NCI-H526 treated with DMSO at 0.1 percent for 48 hours (cell line): ENCODE measurements around the gene LRP2.
"Not testable (repeated sequence)": the region's sequence is repeated elsewhere in the genome, so short reads cannot be mapped to it uniquely, and the experiment has no call there.

Experiments
- DNase-seq: peaks from one replicate; lab custom pipeline; 2025; lab: John Stamatoyannopoulos, UW

Gene LRP2

DNA sequence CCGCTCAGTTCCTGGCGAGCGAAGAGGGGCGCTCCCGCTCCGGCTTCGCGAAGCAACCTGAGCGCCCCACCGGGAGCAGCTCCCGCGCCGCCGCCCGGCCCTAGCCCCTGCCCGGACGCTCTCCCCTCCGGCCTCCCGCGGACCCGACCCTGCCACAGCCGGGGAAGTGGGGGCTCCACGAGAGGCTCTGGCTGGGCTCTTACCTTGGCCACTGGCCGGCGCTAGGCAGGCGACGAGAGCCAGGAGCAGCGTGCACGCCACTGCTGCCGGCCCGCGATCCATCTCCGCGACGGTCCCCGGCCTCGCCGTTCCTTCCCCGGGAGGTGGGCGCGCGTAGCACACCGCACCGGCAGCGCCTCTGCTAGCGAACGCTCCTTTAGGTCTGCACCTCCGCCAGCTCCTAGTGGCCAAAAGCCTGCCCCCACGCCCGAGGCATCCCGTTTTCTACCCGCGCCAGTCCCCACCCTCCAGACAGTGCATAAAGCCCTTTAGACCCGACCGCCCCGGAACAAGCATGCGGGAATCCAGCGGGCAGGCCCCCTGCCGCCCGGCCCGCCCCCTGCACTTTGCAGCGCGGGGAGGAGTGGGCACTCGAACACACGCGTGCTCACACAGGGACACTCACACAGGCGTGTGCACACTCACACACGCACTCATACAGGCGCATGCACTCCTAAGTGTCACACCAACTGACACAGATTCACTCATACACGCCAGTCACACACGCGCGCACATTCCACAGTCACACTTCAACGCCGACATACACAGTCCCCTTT lies at the start of gene LRP2:
LRP2 (minus strand) TSS at position 417 of the 776 bp plus-strand sequence; CDS start at position 282, 135 bp downstream.
- DNase-seq: no peak

DNA sequence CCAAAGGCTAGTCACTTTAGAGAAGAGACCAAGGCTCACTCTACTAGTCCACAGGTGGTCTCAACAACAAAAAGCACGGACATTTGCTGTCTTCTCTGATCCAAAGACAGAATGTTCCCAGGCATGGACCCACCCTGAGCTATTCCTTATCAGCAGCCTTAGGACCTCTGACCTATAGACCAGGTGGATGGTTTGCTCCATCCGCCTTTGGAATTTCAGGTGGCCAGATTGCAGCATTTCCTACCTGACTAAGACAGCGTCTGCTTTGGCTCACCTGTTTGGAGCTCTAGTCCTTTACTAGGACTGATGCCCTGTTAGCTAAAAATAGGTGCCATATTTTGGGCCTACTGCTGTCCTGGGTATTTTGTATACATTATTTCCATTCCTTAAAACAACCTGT lies 44.6 kb upstream of the LRP2 start:
- DNase-seq: no peak

DNA sequence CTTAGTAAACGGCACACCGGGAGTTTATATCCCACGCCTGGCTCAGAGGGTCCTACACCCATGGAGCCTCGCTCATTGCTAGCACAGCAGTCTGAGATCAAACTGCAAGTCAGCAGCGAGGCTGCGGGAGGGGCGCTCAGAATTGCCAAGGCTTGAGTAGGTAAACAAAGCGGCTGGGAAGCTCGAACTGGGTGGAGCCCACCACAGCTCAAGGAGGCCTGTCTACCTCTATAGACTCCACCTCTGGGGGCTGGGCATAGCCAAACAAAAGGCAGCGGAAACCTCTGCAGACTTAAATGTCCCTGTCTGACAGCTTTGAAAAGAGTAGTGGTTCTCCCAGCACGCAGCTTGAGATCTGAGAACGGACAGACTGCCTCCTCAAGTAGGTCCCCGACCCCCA lies 37.2 kb upstream of the LRP2 start:
- DNase-seq: not testable (repeated sequence)

DNA sequence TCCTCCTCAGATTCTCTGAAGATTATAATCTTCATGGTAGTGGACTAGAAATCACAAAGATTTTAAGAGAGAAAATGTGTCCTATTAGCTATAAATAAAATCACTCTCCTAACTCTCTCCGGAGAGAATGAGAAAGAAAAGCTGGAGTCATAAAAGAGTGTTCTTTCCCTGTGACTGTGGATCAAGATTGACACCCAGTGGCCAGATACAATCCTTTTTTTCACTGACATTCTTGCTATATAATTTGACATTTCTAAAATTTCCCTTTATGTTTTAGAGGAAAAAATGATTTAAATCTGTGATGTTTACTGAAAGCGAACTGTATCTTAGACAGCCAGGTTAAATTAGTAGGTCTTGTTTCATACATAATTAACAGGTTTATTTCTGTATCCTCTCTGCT lies 35.4 kb upstream of the LRP2 start:
- DNase-seq: no peak

DNA sequence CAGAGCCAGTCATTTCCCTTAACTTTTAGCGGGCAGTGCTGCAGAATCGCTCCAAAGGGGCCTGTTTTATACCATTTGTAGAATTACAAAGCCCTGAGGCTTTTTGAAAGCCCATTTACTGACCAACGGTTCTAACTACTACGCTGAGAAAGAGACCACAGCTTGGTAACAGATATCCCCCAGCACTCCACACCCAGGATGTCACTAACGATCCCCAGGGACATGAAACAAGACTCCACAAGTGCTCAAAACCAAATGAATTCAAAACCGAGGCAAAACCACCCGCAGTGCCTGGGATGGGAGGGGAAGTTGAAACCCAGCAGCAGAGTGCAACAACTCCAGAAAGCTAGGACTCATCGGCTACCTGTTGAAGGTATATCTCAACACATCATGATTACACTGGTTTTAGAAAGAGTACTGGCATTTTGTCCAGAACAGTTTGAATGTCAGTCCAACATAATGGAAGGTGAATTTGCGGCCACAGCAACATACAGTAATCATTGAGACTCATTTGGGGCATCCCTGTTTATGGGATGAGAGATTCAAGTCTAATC lies 33.6 kb upstream of the LRP2 start:
- peak; percentile 73 for DNase-seq

DNA sequence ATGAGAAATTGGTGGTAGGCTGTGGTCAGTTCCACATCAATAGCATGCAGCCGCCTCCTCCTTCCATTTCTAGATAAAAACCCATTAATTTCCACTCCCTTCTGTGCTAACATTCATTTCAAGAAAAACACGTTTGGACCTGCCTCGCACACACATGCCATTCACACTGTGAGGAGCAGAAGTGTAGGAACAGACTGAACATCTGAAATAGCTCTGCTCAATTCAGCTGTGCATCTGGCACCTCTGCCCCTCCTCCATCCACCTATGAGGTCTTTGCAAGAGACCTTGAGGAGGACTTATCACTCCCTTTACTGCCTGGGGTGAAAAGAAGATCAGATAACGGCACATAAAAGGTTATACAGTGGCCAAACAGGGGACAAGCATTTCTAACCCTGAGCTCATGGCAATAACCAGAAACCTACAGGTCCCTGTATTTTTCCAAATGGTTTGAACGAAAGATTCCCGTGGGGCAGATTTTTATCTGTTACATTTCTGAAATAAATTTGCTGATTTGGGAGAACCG lies 30.8 kb upstream of the LRP2 start:
- DNase-seq: no peak

DNA sequence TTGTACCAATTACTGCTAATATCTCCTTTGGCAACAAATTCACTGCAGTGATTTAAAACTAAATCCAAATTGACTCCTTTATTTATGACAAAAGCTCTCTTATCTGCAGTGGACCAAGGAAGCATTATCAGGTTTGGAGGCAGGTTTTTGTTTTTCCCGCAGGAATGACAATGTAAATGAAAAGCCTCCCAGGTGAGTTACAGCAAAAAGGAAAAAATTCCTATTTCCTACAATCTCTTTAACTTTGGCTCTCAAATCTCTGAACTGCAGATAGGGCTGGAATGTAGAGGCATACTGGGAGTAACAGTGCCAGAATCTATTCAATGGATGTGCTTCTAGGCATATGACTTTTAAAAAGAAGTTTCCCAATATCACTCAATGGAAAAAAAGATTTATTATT lies 28.9 kb upstream of the LRP2 start:
- no peak for DNase-seq

DNA sequence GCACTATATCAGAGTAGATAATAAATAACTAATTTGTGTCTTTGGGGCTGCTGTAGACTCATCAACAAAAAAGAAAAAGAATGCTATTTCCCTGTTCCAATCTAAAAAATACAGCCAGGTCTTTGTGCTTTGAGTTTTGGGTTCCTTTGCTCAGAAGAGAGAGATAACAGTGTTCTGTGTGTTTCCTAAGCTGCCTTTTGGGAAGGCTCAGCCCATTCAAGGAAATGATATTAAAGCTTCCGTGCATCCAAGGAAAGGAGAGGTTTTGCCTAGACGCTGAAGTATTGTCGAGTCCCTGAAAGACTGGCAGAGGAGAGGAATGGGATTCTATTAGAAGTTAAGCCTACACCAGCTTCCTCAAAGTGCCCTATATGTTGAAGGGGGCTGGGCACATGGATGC lies 25.8 kb upstream of the LRP2 start:
- no peak for DNase-seq

DNA sequence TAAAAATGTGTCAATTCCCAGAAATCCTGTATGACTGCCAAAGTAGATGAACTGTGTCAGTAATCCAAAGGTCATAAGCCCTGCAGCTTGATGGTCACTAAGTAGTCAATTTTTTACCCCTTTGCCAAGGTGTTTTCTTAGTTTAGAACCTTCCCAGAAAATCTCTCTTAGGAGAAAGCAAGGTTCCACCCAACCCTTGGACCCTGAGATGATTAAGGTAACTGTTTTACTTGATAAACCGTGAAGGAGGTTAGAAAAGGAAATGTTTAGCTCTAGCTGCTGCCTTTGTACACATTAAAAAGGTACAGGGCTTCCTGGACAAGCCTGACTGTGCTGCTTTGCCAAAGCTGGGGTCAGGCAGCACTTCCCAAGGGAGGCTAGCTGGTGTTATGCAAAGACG lies 24.4 kb upstream of the LRP2 start:
- no peak for DNase-seq

DNA sequence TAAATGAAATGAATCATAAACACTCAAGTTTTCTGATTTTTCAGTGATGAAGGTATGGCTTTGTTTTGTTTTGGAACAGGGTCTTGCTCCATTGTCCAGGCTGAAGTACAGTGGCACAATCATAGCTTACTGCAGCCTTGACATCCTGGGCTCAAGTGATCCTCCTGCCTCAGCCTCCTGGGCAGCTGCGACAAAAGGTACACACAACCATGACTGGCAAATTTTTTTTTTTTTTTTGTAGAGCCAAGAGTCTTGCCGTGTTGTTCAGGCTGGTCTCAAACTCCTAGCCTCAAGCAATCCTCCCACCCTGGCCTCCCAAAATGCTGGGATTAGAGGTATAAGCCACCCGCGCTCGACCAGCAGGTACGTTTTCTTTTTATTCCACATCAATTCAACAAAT lies 22.5 kb upstream of the LRP2 start:
- no peak for DNase-seq

DNA sequence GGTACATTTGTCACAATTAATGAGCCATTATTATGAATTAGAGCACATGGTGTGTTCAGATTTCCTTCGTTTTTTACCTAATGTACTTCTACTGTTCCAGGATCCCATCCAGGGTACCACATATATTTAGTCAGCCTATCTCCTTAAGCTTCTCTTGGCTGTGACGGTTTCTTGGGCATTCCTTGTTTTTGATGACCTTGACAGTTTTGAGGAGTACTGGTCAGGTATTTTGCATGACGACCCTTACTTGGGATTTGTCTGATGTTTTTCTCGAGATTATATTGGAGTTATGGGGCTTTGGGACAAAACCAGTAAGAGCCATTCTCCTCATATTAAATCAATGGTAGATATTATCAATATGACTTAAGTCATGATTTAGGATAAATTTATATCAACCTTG lies 10.2 kb upstream of the LRP2 start:
- DNase-seq: no peak

DNA sequence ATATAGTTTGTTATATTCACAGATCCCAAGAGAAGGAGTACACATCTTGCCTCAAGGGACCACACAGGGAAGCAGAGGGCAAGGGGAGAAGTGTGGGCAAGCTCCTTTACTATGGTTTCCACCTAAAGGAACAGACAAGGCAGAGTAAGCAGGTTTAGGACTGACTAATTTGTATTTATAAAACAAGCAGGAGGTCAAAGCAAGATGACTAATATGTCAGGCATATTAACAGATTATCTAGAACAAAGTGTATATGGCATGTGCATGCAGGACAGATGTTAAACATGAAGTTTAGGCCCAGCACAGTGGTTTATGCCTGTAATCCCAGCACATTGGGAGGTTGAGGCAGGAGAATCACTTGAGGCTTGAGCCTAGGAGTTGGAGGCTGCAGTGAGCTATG lies 3.7 kb upstream of the LRP2 start:
- DNase-seq: no peak

DNA sequence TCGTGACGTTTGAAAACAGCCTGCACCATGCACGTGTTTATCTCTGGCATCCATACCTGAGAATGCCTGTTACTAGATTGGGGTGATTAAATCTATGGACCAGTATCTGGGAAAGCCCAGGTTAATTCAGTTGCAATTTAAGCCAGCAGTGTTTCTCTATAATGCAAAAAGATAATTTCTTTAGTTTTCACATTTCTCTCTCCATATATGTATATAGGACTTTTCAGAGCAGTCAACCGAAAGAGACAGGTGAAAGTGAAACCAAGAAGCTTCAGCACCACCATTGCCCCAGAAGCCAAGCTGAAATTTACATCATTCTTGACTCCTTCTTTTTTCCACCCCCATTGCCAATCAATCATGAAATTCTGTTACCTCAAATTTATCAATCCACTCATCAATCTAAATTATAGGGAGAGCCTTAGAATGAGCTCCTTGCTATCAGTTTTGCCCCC lies 2.7 kb upstream of the LRP2 start:
- no peak for DNase-seq

DNA sequence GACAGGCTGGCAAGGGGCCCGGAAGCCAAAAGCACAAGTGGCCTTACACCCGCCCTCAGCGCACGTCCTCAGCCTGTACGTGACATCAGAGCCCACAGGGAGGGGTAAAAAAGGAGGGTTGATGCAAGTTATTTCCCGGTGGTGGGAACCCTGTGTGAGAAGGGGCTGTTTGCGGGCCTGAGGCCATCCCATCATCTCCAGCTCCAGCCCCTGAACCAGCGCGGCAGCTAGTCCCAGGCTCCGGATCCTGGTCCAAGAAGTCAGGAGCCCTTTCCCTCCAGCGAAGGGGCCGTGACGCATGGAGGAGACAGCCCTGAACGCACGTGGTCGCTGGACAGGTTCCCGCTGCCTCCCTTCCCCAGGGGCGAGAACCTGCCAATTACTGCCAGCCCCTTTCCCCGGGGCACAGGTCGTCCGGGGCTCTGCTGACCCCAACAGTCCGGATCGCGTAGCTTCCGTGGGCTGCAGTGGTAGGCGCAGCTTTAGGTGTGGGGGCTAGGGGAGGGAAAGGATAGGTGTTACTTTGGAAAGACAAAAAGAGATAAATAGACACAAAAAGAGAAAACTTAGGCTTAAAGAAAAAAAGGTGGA lies 1.3 kb upstream of the LRP2 start:
- DNase-seq: peak; percentile 32

DNA sequence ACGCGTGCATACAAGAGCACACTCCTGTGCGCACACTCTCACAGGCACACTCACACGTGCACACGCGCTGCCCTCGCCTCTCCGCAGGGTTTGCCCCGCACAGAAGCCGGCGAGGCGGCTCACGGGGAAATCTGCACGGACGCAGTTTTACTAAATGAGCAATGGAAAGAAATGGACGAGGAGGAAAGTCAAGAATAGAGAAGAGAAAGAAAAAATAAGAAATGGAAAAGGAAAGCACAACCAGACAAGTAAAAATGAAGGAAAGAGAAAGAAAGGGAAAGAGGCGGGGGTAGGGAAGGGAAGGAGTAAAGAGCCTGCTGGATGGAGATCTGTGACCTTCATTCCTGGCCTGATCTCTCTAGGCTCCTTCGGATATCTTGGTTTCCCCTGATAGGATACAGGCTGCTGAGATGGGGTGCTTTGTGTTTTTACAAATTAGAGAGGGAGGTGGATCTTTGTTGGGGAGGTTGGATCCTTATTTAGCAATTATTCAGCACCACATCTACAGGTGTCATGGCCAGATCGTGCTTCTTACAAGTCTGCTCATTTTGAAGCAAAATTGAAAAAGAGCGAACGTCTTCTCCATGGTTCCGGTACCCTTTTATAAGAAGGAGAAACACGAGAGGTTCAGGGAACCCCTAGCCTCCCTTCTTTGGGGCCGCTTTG lies 693 bp upstream of the LRP2 start:
- DNase-seq: no peak

DNA sequence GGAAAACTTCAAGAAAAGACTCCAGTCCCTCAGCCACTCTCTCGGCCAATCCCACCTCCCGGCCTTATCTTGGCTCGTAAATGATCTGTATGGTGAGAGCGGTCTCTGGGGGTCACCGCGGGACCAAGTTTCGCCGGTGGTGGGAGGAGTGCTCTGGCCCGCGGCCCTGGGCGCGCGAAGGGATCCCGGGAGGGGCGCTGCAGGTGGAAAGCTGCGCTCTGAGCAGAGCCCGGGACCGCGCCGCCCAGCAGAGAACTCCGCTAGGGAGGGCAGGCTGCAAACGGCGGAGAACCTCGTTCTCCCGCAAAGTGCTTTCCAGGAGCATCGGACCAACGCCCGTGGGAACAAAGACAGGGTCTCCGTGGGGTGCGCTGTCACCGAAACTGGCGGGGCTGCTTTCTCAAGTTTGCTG lies 622 bp downstream of the LRP2 start:
- peak; percentile 6 for DNase-seq

DNA sequence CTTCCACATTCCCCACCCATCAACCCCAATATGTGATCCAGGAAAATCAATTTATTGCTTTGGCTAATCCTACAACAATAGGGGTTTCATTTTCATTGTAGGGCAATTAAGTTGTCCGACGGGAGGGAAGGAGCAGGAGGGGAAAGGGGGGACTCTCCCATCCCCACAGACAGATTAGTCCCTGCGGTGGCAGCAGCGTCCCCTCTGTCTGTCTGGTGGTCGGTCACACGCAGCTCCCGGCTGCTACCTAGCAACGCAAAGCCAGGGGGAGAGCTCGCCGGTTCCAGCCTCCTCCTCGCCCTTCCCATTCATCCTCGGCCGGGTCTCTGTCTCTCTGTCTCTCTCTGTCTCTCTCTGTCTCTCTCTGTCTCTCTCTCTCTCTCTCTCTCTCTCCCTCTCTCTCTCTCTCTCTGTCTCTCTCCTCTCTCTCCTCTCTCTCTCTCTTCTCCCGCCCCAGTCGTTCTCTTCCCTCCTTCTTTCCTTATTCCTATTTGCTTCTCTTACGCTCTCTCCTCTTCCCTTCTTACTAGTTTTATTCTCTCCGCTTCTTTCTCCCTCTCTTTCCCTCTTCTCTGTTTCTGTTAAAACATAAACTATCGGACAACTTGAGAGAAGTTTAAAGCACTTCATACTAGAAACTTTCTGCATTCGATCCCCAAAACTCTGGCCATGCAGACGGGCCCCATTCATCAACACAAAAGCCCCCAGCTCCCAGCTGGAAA lies 1.2 kb downstream of the LRP2 start:
- no peak for DNase-seq

DNA sequence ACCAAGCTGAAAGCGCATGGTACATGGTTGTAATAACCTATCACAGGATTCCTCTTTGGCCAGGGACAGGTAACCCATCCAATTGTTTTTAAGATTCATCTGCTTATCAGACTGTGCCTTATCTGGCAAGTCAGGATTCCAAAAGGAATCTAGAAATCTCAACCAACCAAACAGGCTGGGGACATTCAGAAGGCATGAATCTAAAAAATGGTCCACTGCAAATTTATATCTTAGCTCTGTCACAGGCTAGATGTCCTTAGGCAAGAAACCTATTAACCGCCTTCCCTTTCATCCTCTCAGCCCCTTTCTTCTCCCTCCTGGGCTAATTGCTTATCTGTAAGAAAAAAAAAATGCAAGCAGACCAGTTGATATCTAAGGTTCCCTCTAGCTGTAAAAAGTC lies 4.3 kb downstream of the LRP2 start:
- no peak for DNase-seq

DNA sequence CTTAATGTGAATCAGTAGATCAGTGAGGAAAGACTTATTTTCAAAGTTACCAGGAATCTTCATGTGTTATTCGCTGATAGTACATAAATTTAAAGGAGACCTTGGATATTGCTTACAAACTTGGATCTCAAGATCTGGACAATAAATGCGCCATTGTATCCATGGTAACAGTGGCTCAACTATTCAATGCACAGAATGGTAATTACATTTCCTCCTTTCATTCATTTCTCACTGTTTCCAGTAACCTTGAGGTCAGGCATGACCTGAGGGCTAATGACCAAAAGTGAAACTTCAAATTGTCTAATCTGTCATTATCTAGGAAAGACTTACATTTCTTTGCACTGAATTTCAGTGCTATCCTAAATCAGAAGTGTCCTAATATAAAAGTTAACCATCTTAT lies 8.1 kb downstream of the LRP2 start:
- DNase-seq: no peak

DNA sequence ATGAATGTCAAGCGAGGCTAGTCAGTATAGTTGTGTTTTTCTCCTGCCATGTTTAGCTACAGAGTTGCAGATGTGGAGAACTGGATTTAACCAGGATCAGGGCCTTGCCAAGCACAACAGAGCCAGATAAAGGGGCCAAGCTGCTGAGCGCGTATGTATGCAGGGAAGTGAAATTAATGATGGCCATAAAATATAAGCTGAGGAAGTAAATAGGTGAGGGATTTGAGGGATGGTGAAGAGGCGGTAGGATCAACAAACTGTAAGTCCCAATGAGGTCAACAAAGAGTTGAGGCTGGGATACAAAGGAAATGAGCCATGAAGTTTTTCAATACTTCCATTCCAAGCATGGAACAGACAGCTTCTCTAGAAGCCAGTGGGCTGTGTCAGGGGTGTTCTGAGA lies 10.6 kb downstream of the LRP2 start:
- DNase-seq: no peak

DNA sequence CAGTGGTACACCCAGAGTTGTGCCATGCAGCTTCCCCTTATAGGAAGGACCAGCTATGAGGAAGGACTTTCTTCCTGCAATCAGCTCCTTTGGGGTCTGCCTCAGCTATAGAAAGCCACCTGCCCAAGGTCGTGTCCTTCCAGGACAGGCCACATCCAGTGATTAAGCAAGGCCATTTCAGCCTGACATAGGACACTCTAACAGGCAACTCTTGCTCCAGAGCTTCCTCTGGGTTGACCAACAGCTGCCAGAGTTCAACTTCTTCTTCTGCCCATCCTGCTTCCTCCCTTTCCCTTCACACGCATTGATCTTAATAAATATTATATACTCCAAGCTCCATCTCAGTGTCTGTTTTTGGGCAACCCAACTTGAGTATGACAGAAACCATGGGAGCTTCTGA lies 12.8 kb downstream of the LRP2 start:
- DNase-seq: no peak
